ENCODE measurements around the gene HES3.

DNA sequence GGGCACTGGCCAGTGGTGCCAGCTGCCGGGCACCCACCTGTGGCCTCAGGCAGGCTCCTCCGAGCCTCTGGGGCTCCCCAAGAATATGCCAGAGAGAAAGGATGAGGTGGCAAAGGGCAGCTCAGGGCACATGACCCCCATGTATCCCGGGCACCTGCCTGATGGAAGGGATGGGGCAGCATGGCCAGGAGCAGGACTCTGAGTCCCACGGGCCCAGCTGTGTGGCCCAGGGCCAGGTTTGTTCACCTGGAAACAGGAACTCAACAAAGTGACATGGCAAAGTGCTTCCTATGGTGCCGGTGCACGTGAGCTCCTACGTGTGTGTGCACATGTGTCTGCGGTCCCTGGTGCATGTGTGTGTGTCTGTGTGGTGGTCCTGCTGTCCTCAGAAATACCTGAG lies 26.4 kb downstream of the HES3 start:
- TF ChIP-seq, protein P1, sequence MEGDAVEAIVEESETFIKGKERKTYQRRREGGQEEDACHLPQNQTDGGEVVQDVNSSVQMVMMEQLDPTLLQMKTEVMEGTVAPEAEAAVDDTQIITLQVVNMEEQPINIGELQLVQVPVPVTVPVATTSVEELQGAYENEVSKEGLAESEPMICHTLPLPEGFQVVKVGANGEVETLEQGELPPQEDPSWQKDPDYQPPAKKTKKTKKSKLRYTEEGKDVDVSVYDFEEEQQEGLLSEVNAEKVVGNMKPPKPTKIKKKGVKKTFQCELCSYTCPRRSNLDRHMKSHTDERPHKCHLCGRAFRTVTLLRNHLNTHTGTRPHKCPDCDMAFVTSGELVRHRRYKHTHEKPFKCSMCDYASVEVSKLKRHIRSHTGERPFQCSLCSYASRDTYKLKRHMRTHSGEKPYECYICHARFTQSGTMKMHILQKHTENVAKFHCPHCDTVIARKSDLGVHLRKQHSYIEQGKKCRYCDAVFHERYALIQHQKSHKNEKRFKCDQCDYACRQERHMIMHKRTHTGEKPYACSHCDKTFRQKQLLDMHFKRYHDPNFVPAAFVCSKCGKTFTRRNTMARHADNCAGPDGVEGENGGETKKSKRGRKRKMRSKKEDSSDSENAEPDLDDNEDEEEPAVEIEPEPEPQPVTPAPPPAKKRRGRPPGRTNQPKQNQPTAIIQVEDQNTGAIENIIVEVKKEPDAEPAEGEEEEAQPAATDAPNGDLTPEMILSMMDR (conservative IDR thresholded peaks at IDR 0.05 in 1 of 2, IDR thresholded peaks at IDR 0.05 in 1 of 2; ENCODE audit: extremely low read depth in 1 of 2, insufficient read depth in 1 of 2, low read depth in 1 of 2, low read length in 2 of 2), result no peak
- no peak for TF ChIP-seq EZH2 (IDR thresholded peaks at IDR 0.05; ENCODE audit: borderline replicate concordance, low read length)

All from mammary epithelial cell (primary cell).